Bone marrow (tissue), 2 donors: ENCODE measurements around the gene S100A2.
A peak's percentile ranks its signal among the peaks of the same experiment; 100 is the strongest.
"Not testable (repeated sequence)": the region's sequence is repeated elsewhere in the genome, so short reads cannot be mapped to it uniquely, and the experiment has no call there.

Source experiments
- DNase-seq, 2 donors: peaks; one replicate each; lab custom pipeline; 2025; lab: John Stamatoyannopoulos, UW

Gene S100A2

DNA sequence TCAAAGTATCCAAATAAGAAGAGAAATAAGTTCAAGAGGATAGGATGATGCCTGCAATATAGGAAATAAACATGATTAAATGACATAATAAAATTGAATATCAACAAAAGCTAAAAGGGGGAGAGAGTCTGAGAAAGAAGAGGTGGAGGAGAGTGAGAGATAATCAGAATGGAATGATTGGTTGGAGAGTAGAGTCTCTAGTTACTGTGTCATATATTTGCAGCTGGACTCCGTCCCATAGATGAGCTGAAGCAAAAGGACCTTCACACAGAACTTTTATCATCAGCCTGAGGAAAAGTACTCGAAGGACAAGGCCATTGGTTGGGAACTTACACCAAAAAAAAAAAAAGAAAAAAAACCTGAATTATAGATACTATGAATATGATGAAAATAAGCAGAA, 22.8 kb upstream of the S100A2 start:
- no peak for DNase-seq

DNA sequence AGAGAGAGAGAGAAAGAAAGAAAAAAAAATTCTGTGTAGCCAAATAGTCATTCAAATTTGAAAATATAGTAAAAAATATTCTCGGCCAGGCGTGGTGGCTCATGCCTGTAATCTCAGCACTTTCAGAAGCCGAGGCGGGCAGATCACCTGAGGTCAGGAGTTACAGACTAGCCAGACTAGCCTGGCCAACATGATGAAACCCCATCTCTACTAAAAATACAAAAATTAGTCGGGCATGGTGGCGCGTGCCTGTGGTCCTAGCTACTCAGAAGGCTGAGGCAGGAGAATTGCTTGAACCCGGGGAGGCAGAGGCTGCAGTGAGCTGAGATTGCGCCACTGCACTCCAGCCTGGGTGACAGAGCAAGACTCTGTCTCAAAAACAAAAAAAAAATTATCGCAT, 22.4 kb upstream of the S100A2 start:
- DNase-seq: not testable (repeated sequence)

DNA sequence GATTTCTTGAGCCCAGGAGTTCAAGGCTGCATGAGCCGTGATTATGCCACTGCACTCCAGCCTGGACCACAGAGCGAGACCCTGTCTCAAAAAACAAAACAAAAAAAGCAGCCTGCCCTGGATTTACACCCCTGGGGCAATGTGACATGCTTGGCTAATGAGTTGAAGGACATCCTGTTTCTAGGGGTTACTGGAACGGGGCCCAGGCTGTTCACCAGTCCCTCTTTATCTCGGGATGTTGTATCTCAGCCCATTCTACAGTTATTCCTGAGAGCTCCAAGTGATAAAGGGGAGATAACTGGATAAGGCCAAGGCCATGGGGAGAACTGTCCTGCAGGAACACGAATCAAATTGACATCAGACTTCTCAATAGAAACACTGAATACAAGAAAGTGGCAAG, 21.7 kb upstream of the S100A2 start:
- no peak for DNase-seq

DNA sequence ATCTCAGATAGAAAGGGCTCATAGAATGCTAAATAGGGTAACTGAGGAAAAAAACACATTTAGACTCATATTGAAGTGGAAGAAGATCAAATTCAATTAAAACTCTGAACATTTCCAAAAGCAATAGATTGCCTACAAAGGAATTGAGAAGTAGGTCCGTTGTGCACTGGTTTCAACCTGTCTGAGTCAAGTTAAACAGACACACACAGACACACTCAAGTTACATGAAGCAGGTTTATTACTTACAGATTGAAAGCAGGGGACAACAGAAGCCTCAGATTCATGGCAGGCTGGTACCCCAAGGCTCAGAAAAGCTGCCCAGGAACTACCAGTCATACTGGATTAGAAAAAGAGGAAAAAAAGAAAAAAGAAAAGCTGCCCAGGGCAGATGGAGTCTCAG, 20.7 kb upstream of the S100A2 start:
- no peak for DNase-seq

DNA sequence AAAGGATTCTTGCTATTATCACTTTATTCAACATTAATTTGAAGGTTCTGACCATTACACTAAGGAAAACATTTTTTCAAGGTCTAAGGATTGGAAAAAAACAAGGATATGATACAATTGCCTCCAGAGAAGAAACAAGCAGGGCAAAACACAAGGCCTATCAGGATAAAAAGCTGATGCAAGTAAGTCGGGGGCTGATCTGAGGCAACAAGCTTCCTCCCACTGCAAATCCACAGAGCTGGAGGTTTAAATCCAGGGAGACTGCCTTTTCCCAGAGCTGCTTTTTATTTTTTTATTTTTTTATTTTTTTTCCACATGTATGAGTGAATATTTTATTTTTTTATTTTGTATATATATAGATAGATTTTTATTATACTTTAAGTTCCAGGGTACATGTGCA, 19.4 kb upstream of the S100A2 start:
- no peak for DNase-seq

DNA sequence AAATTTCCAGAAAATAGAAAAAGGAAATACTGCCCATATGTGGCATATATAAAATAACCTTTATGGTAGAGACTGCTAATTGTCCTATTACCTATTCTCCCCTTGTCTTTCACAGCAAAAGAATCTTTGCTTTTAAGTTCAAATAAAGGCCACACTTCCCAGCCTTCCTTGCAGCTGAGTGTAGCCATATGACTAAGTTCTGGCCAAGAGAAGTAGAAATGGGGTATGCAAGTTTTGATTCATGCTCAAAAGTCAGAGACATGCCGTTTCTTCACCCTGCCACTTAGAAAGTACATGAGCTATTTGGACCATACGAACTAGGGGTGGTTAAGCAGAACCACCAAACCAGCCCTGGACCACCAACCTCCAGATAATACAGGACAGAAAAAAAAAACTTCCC, 18.3 kb upstream of the S100A2 start:
- DNase-seq: no peak

DNA sequence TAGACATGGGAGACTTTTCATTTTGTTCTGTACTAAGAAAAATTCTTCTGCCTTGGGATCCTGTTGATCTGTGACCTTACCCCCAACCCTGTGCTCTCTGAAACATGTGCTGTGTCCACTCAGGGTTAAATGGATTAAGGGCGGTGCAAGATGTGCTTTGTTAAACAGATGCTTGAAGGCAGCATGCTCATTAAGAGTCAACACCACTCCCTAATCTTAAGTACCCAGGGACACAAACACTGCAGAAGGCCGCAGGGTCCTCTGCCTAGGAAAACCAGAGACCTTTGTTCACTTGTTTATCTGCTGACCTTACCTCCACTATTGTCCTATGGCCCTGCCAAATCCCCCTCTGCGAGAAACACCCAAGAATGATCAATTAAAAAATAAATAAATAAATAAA, 17.9 kb upstream of the S100A2 start:
- DNase-seq: not testable (repeated sequence)

DNA sequence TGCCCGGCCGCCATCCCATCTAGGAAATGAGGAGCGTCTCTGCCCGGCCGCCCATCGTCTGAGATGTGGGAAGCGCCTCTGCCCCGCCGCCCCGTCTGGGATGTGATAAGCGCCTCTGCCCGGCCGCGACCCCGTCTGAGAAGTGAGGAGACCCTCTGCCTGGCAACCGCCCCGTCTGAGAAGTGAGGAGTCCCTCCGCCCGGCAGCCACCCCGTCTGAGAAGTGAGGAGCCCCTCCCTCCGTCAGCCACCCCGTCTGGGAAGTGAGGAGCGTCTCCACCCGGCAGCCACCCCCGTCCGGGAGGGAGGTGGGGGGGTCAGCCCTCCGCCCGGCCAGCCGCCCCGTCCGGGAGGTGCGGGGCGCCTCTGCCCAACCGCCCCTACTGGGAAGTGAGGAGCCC, 17.2 kb upstream of the S100A2 start:
- not testable (repeated sequence) for DNase-seq

DNA sequence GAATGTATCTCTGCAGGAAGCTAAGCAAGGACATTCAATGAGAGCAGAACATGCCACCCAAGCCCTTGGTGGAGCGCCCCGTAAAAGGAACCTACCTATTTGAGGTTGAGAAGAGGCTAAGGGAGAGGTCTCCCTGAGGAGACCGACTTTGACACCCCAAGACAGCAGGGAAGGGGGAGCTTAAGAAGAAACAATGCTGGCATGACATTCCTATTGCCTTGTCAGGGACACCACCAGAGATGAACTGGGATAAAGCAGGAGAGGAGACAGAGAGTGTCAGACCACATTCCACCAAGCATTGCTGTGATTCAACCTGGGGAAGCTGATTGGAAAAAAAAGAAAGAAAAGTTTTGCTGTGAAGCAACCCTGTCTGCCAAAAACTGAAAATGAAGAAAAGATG, 13.3 kb upstream of the S100A2 start:
- DNase-seq: no peak

DNA sequence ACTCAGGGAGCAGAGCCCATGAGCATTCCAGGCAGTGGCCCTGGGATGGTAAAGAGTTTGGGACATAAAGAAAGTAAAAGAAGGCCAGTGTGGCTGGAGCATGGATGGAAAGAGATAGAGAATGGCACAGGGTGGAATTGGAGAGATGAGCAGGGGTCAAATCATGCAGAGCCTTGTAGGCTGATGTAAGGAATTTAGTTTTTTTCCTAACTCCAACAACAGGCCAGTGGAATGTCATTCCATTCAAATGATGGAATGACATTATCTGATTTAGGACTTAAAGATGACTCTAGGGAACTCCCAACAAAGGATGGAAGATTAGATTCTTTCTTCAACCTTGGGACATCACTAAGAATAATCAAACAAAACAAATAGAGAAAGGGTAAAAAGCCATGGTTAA, 12.8 kb upstream of the S100A2 start:
- no peak for DNase-seq

DNA sequence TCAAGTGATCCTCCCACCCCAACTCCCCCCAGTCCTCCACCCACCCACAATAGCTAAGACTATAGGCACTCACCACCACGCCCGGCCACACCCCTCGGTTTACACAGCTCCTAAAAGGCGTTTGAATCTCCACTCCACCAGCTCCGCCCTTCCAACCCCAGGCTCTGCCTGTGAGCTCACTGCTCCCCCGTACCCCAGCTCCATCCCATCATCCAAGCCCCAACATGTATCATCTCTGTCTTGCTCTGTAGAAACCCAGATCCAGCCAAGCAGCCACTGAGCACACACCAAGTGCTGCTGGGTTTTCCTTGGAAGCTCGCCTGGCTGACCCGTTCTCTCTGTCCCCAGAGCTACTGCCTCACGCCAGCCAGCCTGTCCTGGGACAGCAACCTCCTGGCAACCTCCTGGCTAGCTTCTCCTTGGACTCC, 12.0 kb upstream of the S100A2 start:
- DNase-seq: no peak

DNA sequence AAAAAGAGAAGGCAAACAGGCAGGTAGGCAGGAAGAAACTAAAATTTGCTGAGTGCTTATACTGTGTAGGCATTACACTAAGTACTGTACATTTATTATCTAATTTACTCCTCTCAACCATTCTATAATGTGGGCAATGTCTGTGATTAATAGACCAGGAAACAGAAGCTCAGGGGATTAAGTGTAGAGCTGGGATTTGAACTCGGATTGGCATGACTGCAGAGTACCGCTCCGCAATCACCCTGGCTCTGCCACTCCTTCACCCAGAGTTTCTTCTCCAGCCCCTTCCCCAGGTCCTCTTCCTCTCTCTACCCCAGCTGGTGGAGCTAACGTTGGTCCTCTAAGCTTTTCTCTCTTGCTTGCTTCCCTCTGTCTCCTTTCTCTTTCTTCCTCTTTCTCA, 11.5 kb upstream of the S100A2 start:
- peak in 1 of 2 donors; percentile 27 for DNase-seq

DNA sequence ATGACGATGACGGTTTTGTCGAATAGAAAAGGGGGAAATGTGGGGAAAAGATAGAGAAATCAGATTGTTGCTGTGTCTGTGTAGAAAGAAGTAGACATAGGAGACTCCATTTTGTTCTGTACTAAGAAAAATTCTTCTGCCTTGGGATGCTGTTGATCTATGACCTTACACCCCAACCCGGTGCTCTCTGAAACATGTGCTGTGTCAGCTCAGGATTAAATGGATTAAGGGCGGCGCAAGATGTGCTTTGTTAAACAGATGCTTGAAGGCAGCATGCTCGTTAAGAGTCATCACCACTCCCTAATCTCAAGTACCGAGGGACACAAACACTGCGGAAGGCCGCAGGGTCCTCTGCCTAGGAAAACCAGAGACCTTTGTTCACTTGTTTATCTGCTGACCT, 9.9 kb upstream of the S100A2 start:
- DNase-seq: not testable (repeated sequence)

DNA sequence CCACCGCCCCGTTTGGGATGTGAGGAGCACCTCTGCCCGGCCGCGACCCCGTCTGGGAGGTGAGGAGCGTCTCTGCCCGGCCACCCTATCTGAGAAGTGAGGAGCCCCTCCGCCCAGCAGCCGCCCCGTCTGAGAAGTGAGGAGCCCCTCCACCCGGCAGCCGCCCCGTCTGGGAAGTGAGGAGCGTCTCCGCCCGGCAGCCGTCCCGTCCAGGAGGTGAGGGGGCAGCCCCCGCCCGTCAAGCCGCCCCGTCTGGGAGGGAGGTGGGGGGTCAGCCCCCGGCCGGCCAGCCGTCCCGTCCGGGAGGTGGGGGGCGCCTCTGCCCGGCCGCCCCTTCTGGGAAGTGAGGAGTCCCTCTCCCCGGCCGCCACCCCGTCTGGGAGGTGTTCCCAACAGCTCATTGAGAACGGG, 9.4 kb upstream of the S100A2 start:
- not testable (repeated sequence) for DNase-seq

DNA sequence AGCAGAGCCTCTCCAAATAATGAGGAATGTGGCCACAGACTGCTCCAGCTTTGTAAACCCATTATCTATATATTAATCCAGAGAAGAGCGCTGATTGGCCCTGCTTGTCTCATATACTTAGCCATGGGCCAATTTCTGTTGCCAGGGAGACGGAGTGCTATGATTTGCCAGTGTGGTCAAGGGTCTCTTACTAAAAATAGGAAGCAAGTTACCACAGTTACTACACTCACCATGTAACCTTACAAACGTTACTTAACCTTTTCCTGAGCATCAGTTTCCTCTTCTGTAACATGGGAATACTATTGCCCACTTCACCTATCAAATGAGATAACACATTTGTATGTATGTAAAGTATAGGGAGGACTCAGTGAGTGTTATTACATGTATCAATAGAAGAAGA, 7.7 kb upstream of the S100A2 start:
- DNase-seq: no peak

DNA sequence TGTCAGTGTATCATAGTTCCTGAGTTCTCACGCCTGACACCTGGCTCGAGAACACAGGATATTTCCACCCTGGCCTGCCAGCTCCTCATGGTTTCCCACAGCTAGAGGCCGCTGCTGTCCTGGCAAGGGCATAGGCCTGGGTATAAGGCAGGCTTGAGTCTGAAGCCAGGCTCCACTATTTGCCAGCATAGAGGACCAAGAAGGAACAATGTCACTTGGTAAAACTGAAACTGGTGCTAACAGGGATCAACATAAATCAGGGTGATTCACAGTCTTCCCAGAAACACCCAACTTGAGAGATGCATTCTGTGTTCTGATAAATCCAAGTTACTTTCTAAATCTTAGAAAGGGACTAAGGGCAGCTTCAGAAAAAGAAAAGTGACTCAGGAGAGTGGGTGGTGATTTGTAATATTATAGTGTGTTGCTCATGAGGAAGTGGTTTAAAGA, 6.9 kb upstream of the S100A2 start:
- DNase-seq: peak in 1 of 2 donors; percentile 78

DNA sequence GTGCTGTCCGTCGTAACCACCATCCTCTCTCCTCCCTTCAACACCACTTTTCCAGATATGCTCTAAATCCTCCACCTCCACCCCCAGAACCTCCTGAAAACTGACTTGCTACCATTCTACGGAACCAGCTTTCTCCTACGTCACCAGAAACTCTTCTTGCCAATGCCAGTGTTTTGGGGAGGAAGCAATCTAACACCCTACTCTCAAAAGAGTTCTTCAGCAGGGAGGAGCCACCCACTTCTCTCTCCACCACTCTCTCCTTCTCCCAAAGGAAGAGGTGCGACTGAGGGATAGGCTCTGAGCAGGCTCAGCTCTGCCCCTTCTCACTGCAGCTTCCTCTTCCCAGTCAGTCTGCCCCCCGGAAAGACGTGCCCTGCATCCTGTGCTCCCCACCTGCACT, 6.1 kb upstream of the S100A2 start:
- no peak for DNase-seq

DNA sequence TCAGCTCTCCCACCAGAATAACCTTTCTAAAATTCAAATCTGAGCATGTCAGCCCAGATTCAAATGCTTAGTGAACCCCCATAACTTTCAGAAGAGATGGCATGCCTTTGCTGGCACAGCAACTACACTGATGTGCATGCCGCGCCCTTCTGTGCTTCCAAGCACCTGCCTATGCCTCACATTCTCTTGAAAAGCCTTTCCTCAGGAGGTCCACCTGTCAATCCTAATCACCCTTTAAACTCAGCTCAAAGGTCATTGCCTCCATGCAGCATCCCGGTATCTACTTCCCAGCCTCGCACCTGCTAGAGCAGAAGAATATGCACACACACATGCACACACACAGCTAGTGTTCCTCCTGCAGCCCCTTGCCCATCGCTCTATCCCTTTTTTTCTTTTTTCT, 5.2 kb upstream of the S100A2 start:
- DNase-seq: no peak

DNA sequence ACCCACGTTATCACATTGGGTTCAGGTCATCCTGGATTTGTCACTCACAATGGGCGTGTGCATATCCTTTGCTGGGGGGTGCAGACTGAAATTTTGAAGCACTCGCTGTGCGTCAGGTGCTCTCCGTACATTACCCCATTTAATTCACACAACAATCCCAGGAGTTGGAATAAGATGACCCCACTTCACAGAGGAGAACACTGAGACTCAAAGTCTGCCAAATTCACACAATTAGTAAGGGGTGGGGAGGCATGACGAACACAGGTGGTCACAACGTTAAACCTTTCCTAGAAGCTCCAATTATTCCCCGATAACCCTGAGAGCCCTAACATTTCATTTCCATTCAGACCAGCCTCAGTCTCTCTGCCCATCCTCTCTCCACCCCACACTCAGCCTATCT, 3.8 kb upstream of the S100A2 start:
- no peak for DNase-seq

DNA sequence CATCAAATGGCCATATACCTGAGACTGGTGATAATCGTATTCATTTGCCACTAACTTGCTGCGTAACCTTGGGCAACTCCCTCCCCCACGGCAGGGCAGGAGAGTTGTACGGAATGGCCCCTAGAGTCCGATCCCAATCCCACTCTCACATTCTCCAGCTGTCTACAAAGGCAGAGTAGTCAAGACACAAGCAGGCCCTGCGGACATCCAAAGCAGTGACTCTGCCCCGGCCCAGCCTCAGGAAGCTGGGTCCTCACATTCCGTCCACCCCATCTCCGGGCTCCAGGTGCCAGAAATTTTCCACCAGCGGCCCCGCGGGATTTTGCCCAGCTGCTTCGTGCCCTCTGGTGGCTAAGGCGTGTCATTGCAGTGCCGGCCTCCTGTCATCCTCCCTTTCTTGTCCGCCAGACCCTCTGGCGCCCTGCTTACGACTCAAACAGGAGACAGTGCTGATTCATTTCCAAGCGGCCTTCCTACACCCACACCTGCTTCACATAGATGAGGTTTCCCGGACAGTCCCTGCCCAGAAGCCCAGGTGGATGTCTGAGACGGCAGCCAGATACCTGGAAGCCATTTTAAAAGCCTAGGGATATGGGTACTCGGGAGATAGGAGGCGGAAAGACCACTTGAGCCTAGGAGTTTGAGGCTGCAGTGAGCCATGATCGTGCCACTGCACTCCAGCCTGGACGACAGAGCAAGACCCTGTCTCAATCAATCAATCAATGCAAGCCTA, 2.9 kb upstream of the S100A2 start:
- DNase-seq: peak; percentile 61 to 76

DNA sequence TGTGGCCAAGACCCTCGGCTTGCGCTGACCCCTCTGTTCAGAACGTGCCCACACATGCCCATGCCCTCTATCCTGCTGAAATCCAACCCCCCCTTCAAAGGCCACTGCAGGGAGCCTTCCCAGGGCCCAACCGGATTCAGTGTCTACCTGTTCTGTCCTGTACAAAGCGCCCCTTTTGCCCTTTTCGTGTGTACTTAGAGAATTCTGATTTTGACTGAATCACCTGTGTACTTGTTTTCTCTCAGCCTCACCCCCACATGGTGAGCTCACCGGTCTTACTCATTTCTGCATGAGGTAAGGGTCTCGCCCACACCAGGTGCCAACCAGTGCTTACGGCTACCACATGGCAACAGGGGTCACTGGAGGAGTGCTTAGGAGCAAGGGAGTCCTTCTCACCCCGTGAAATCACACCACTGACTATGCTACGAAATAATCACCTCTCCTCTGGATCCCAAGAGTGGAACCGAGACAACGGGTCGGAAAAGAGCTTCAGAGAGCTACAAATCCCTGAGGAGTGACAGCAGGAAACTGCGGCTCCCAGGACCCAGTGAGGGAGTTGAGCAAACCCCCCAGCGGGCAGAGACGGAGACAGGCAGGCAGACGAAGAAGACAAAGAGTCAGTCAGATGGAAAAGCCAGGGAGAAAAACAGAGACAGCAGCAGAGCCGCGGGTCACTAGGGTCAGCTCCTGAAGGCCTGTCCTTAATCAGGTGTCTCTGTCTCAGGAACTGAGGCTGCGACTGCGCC, 2.1 kb upstream of the S100A2 start:
- no peak for DNase-seq

DNA sequence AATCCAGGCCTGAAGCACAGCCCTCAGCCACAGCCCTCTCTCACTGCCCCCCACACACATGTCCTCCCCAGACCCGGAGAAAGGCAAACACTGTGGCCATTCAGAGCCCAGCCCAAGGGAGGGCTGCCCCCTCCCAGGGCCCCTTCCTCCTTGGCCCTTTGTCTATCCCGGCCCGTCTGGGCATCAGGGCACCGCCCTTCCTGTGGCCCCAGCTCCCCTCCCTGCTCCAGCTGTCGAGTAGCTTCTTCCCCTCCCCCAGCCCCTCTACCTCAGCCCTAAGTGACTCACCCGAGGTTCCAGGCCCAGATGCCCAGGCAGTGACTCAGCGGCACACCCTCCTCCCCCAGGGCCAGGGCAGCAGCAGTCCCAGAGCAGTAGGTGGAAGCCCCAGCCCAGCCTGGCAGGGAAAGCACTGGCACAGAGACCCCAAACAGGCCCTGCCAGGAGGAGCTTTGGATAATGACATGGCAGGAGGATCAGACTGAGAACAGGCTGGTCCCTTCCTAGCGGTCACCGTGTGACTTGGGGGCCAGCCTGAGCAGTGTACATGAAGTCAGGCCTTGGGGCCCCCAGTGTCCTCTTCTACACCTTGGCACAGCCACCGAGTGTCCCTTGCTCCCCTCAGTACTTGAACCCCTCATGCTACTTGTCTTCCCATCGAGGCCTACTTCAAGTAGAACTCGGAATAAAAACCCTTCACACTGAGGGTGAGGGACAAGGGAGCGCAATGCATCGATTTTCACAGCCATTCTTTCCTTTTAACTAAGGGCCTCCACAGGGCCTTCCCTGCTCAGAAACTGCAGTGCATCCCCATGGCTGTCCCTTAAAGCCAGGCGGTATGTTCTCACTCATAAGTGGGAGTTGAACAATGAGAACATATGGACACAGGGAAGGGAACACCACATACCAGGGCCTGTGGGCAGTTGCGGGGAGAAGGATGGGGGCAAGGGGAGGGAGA, 1.0 kb upstream of the S100A2 start:
- DNase-seq: peak; percentile 94 to 98
